GM18526 (cell line): ENCODE results near the gene TTC21A.

ENCODE experiments used
- POLR2A ChIP-seq: IDR thresholded peaks from 3 replicates; pipeline ENCODE4 v1.6.1; 2011; ENCODE audit not compliant: insufficient read length; ENCODE audit errors: extremely low read depth

TTC21A gene

GRCh38 chr3:39090922-39091321, 16.6 kb upstream of the TTC21A start:
- TF ChIP-seq POLR2A = no peak

- no peak for TF ChIP-seq POLR2A
Observed at GRCh38 chr3:39094851-39095677, 12.4 kb upstream of the TTC21A start.

GRCh38 chr3:39095778-39096177, 11.7 kb upstream of the TTC21A start:
- no peak for TF ChIP-seq POLR2A

GRCh38 chr3:39096775-39097174, 10.7 kb upstream of the TTC21A start:
- no peak for TF ChIP-seq POLR2A

- TF ChIP-seq POLR2A = no peak
Observed at GRCh38 chr3:39097716-39098472, 9.6 kb upstream of the TTC21A start.

- TF ChIP-seq POLR2A = no peak
Observed at GRCh38 chr3:39098473-39099000, 8.9 kb upstream of the TTC21A start.

GRCh38 chr3:39099242-39099641, 8.2 kb upstream of the TTC21A start:
- TF ChIP-seq POLR2A = no peak

- no peak for TF ChIP-seq POLR2A
Observed at GRCh38 chr3:39099738-39100499, 7.6 kb upstream of the TTC21A start.

GRCh38 chr3:39100500-39100886, 7.0 kb upstream of the TTC21A start:
- TF ChIP-seq POLR2A = no peak

GRCh38 chr3:39101022-39101689, 6.3 kb upstream of the TTC21A start:
- no peak for TF ChIP-seq POLR2A

GRCh38 chr3:39102504-39103323, 4.8 kb upstream of the TTC21A start:
- TF ChIP-seq POLR2A = no peak

GRCh38 chr3:39103324-39103693, 4.2 kb upstream of the TTC21A start:
- TF ChIP-seq POLR2A = no peak

- TF ChIP-seq POLR2A = no peak
Observed at GRCh38 chr3:39103791-39104552, 3.5 kb upstream of the TTC21A start.
